HepG2 (cell line): ENCODE data around the gene CHD2. TPM values are rescaled to one million over a fixed set of nuclear protein-coding genes. Genes with fewer than 3 reads are reported as not detected.

Source experiments
- ATM ChIP-seq: fragments of 450-650 bp; IDR thresholded peaks from 2 replicates; pipeline ENCODE4 v1.7.1; 2017; ENCODE audit warnings: mild to moderate bottlenecking, borderline replicate concordance
- CCAR2 ChIP-seq: fragments of 200-400 bp; formaldehyde crosslinking; optimal IDR thresholded peaks from 2 replicates; pipeline ENCODE3; 2018; ENCODE audit warnings: low read depth, mild to moderate bottlenecking, low read length, moderate library complexity
- CSRNP1 ChIP-seq: sonication (generic); formaldehyde crosslinking; IDR thresholded peaks from 2 replicates; pipeline ENCODE4 v1.8.1; 2023; ENCODE audit warnings: mild to moderate bottlenecking, missing genetic modification reagents
- KLF6 ChIP-seq: IDR thresholded peaks from 2 replicates; pipeline ENCODE4 v1.8.0; 2016; ENCODE audit warnings: missing biosample characterization, missing genetic modification reagents
- MBNL3 ChIP-seq: fragments of 250-450 bp; sonication (Bioruptor Pico); conservative IDR thresholded peaks from 2 replicates; pipeline ENCODE4 v1.8.0; 2022; ENCODE audit warnings: mild to moderate bottlenecking, inconsistent platforms
- MEIS2 ChIP-seq: sonication (generic); formaldehyde crosslinking; IDR thresholded peaks from 2 replicates; pipeline ENCODE4 v1.9.0; 2021; ENCODE audit warnings: mild to moderate bottlenecking, missing genetic modification reagents
- MTF1 ChIP-seq: sonication (generic); formaldehyde crosslinking; IDR thresholded peaks from 2 replicates; pipeline ENCODE4 v1.5.0; 2020; ENCODE audit warnings: missing genetic modification reagents
- NBN ChIP-seq: fragments of 450-650 bp; conservative IDR thresholded peaks from 2 replicates; pipeline ENCODE4 v1.6.1; 2017
- NCOA5 ChIP-seq: sonication (generic); formaldehyde crosslinking; IDR thresholded peaks from 2 replicates; pipeline ENCODE4 v1.4.0; 2020; ENCODE audit warnings: missing genetic modification reagents
- NFE2L2 ChIP-seq: fragments of 150-350 bp; IDR thresholded peaks from 2 replicates; pipeline ENCODE4 v1.6.1; 2014; ENCODE audit warnings: low read length
- NFYC ChIP-seq: IDR thresholded peaks from 2 replicates; pipeline ENCODE4 v1.6.1; 2016; ENCODE audit warnings: missing genetic modification reagents, missing compliant biosample characterization
- THAP7 ChIP-seq: sonication (generic); formaldehyde crosslinking; IDR thresholded peaks from 2 replicates; pipeline ENCODE4 v1.8.1; 2023; ENCODE audit warnings: mild to moderate bottlenecking, missing genetic modification reagents
- THYN1 ChIP-seq: sonication (generic); formaldehyde crosslinking; IDR thresholded peaks from 2 replicates; pipeline ENCODE4 v1.8.1; 2023; ENCODE audit warnings: low read depth, mild to moderate bottlenecking, moderate library complexity, missing genetic modification reagents, borderline replicate concordance
- TOE1 ChIP-seq: sonication (generic); formaldehyde crosslinking; IDR thresholded peaks from 2 replicates; pipeline ENCODE4 v1.4.0; 2020; ENCODE audit warnings: mild to moderate bottlenecking, missing genetic modification reagents
- ZFP1 ChIP-seq: IDR thresholded peaks from 2 replicates; pipeline ENCODE4 v1.6.1; 2016
- ZFP36L2 ChIP-seq: sonication (generic); formaldehyde crosslinking; IDR thresholded peaks from 2 replicates; pipeline ENCODE4 v1.4.0; 2020; ENCODE audit warnings: missing genetic modification reagents
- ZNF296 ChIP-seq: sonication (generic); formaldehyde crosslinking; conservative IDR thresholded peaks from 2 replicates; pipeline ENCODE4 v1.5.0; 2020; ENCODE audit warnings: mild to moderate bottlenecking, missing genetic modification reagents
- ZNF343 ChIP-seq: sonication (generic); formaldehyde crosslinking; IDR thresholded peaks from 2 replicates; pipeline ENCODE4 v1.4.0; 2020; ENCODE audit warnings: mild to moderate bottlenecking, missing genetic modification reagents
- polyA plus RNA-seq, 8 experiments: library from polyadenylated mRNA; depleted of rRNA in 3 of 8; stranded (reverse) in 7 of 8; unstranded in 1 of 8; fragments of >200 nt; fragmentation: Illumina TruSeq in 4 of 8; extraction: Trizol in 4 of 8; gene quantifications; 2 replicates each; pipeline versions ENCODE4 v1.2.1 to v1.2.3, GENCODE V29; 2011 to 2016; ENCODE audit warnings: low read depth in 4 of 8, missing spikeins in 1 of 8, mixed read lengths in 1 of 8; ENCODE audit not compliant: insufficient read depth in 1 of 8
- total RNA-seq, 5 experiments: library from RNA; depleted of rRNA; stranded (reverse); fragments of >200 nt; fragmentation: Illumina TruSeq; extraction: Trizol; gene quantifications; 2 replicates each; pipeline ENCODE4 v1.2.3, GENCODE V29; 2016; ENCODE audit warnings: low read depth in 1 of 5
- TF ChIP-seq, protein P1 (sequence below): sonication (generic); formaldehyde crosslinking; IDR thresholded peaks from 2 replicates; pipeline ENCODE4 v1.5.1; 2020; ENCODE audit warnings: mild to moderate bottlenecking, missing genetic modification reagents, borderline replicate concordance
- TF ChIP-seq, protein P2 (sequence below): sonication (generic); formaldehyde crosslinking; IDR thresholded peaks from 2 replicates; pipeline ENCODE4 v1.4.0; 2020; ENCODE audit warnings: mild to moderate bottlenecking, missing genetic modification reagents, borderline replicate concordance
- TF ChIP-seq, protein P3 (sequence below): sonication (generic); formaldehyde crosslinking; IDR thresholded peaks from 2 replicates; pipeline ENCODE4 v1.4.0; 2020; ENCODE audit warnings: missing genetic modification reagents, borderline replicate concordance

Gene CHD2
- total and polyA plus RNA-seq, 2 of the 13 experiments (the other 11 are each of a cell fraction or from before 2014, with no cell fraction given), result 54.0 to 54.1 TPM

GRCh38 chr15:92903966-92904721 lies 4.0 kb downstream of the CHD2 start (continued):
- no peak for TF ChIP-seq MTF1 (CRISPR knock-in tag)
- TF ChIP-seq CSRNP1, result peak; percentile 93
- TF ChIP-seq, protein P1, sequence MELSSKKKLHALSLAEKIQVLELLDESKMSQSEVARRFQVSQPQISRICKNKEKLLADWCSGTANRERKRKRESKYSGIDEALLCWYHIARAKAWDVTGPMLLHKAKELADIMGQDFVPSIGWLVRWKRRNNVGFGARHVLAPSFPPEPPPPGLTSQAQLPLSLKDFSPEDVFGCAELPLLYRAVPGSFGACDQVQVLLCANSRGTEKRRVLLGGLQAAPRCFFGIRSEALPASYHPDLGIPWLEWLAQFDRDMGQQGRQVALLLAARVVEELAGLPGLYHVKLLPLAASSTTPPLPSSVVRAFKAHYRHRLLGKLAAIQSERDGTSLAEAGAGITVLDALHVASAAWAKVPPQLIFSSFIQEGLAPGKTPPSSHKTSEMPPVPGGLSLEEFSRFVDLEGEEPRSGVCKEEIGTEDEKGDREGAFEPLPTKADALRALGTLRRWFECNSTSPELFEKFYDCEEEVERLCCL (CRISPR knock-in tag), result no peak
- TF ChIP-seq ZFP36L2 (CRISPR knock-in tag), result no peak
- no peak for TF ChIP-seq ZNF296 (CRISPR knock-in tag)
- no peak for TF ChIP-seq NBN
- TF ChIP-seq ZFP1 (CRISPR knock-in tag), result peak; percentile 70; the same call in 1 of the 2 replicates
- peak; percentile 85 for TF ChIP-seq MEIS2 (CRISPR knock-in tag)
- TF ChIP-seq, protein P2, sequence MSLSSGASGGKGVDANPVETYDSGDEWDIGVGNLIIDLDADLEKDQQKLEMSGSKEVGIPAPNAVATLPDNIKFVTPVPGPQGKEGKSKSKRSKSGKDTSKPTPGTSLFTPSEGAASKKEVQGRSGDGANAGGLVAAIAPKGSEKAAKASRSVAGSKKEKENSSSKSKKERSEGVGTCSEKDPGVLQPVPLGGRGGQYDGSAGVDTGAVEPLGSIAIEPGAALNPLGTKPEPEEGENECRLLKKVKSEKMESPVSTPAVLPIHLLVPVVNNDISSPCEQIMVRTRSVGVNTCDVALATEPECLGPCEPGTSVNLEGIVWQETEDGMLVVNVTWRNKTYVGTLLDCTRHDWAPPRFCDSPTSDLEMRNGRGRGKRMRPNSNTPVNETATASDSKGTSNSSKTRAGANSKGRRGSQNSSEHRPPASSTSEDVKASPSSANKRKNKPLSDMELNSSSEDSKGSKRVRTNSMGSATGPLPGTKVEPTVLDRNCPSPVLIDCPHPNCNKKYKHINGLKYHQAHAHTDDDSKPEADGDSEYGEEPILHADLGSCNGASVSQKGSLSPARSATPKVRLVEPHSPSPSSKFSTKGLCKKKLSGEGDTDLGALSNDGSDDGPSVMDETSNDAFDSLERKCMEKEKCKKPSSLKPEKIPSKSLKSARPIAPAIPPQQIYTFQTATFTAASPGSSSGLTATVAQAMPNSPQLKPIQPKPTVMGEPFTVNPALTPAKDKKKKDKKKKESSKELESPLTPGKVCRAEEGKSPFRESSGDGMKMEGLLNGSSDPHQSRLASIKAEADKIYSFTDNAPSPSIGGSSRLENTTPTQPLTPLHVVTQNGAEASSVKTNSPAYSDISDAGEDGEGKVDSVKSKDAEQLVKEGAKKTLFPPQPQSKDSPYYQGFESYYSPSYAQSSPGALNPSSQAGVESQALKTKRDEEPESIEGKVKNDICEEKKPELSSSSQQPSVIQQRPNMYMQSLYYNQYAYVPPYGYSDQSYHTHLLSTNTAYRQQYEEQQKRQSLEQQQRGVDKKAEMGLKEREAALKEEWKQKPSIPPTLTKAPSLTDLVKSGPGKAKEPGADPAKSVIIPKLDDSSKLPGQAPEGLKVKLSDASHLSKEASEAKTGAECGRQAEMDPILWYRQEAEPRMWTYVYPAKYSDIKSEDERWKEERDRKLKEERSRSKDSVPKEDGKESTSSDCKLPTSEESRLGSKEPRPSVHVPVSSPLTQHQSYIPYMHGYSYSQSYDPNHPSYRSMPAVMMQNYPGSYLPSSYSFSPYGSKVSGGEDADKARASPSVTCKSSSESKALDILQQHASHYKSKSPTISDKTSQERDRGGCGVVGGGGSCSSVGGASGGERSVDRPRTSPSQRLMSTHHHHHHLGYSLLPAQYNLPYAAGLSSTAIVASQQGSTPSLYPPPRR, result peak; percentile 82
- no peak for TF ChIP-seq CCAR2
- TF ChIP-seq, protein P3, sequence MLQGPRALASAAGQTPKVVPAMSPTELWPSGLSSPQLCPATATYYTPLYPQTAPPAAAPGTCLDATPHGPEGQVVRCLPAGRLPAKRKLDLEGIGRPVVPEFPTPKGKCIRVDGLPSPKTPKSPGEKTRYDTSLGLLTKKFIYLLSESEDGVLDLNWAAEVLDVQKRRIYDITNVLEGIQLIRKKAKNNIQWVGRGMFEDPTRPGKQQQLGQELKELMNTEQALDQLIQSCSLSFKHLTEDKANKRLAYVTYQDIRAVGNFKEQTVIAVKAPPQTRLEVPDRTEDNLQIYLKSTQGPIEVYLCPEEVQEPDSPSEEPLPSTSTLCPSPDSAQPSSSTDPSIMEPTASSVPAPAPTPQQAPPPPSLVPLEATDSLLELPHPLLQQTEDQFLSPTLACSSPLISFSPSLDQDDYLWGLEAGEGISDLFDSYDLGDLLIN (CRISPR knock-in tag), result no peak; the same call in 1 of the 2 replicates
- TF ChIP-seq NFYC (CRISPR knock-in tag), result peak; percentile 90
- TF ChIP-seq NFE2L2, result no peak
- TF ChIP-seq TOE1 (CRISPR knock-in tag), result peak; percentile 31; the same call in 1 of the 2 replicates
- no peak for TF ChIP-seq ATM
- TF ChIP-seq THYN1 (CRISPR knock-in tag), result peak; percentile 18; the same call in 1 of the 2 replicates
- TF ChIP-seq KLF6 (CRISPR knock-in tag), result peak; percentile 87
- TF ChIP-seq THAP7 (CRISPR knock-in tag), result peak; percentile 21; the same call in 1 of the 2 replicates
- TF ChIP-seq ZNF343 (CRISPR knock-in tag), result no peak
- TF ChIP-seq MBNL3 (CRISPR knock-in tag), result no peak
- peak; percentile 82; the same call in 1 of the 2 replicates for TF ChIP-seq NCOA5 (CRISPR knock-in tag)
